HG03108 (cell line): ENCODE measurements around the gene NANOS2.
A peak's percentile ranks its signal among the peaks of the same experiment; 100 is the strongest.

Experiments used
- ATAC-seq: cut with Tn5 transposase; IDR thresholded peaks from one replicate; pipeline ENCODE4 v1.9.1; 2021; ENCODE audit warnings: moderate library complexity; ENCODE audit not compliant: unreplicated experiment

NANOS2 gene

DNA sequence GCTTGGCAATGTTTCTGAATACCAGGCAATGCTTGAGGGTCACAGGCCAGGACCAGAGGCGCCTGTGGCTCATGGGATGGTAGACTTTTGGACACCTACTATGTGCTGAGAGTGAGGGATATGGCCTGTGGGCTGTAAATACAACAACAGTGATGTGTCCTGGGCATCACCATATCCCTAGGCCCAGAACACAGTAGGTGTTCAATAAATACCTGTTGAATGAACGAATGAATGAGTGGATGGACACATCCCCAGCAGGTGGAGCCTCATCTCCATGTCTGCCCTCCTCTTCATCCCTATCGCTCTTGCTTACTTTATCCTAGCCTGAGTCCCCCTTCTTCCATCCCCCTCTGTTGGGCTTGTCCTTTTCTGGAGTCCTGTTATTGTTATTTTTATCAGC is 16.5 kb upstream of the NANOS2 start:
- ATAC-seq, result no peak

GRCh38 chr19:45929247-45929646 is 14.7 kb upstream of the NANOS2 start:
- no peak for ATAC-seq

GRCh38 chr19:45927565-45928261 is 13.1 kb upstream of the NANOS2 start:
- ATAC-seq, result peak; percentile 91

DNA sequence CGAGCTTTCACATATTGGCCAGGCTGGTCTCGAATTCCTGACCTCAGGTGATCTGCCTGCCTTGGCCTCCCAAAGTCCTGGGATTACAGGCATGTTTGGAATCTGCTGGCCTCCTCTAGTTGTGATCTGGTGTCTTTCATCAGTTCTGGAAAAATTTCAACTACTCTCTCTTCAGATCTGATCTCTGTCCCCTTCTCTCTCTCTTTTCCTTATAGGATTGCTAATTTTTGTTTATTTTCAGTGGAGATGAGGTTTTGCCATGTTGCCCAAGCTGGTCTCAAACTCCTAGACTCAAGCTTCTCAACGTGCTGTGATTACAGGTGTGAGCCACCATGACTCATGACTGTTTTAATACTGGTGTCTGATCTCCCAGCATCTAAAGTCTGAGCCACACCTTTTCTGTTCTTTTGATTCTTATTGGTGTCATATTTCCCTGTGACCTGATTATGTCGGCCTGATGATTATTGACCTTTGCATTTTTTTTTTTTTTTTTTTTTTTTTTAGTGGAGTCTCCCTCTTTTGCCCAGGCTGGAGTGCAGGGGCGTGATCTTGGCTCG is 10.4 kb upstream of the NANOS2 start:
- no peak for ATAC-seq

GRCh38 chr19:45922281-45922680 is 7.7 kb upstream of the NANOS2 start:
- no peak for ATAC-seq

- no peak for ATAC-seq
Measured at GRCh38 chr19:45920458-45920857, 5.9 kb upstream of the NANOS2 start.

GRCh38 chr19:45919678-45920077 is 5.1 kb upstream of the NANOS2 start:
- no peak for ATAC-seq

GRCh38 chr19:45918721-45919120 is 4.1 kb upstream of the NANOS2 start:
- no peak for ATAC-seq

GRCh38 chr19:45917421-45918091 is 3.0 kb upstream of the NANOS2 start:
- ATAC-seq, result no peak

GRCh38 chr19:45911291-45911690 is 3.3 kb downstream of the NANOS2 start:
- no peak for ATAC-seq

DNA sequence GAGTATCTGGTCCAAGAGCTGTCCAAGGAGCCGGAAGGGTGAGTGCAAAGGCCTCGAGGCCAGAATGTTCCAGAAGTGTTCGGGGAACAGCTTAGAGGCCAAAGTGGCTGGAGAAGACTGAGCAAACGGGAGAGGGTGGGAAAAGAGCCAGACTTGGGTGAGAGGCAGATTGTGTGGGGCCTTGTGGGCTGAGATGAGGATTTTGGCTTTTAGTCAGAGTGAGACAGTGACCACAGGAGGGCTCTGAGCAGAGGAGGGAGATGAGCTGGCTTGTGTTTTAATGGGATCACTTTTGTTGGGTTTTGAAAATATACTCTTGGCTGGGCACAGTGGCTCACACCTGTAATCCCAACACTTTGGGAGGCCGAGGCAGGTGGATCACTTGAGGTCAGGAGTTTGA is 5.6 kb downstream of the NANOS2 start:
- ATAC-seq, result no peak

GRCh38 chr19:45906221-45906620 is 8.4 kb downstream of the NANOS2 start:
- ATAC-seq, result no peak

DNA sequence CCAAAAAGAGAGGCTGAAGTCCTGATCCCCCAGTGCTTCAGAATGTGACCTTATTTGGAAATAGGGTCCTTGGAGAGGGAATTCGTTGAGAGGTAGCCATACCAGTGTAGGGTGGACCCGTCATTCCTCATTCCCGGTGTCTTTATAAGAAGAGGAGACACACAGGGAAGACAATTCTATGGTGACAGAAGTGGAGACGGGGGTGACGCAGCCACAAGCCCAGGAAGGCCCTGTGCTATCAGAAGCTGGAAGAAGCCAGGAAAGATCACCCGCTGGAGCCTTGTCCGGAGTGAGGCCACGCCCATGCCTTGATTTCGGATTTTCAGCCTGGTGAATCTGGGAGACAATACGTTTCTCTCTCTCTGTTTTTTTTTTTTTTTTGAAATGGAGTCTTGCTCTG is 9.6 kb downstream of the NANOS2 start:
- ATAC-seq, result no peak

GRCh38 chr19:45902651-45903625 is 11.6 kb downstream of the NANOS2 start:
- ATAC-seq, result peak; percentile 85

DNA sequence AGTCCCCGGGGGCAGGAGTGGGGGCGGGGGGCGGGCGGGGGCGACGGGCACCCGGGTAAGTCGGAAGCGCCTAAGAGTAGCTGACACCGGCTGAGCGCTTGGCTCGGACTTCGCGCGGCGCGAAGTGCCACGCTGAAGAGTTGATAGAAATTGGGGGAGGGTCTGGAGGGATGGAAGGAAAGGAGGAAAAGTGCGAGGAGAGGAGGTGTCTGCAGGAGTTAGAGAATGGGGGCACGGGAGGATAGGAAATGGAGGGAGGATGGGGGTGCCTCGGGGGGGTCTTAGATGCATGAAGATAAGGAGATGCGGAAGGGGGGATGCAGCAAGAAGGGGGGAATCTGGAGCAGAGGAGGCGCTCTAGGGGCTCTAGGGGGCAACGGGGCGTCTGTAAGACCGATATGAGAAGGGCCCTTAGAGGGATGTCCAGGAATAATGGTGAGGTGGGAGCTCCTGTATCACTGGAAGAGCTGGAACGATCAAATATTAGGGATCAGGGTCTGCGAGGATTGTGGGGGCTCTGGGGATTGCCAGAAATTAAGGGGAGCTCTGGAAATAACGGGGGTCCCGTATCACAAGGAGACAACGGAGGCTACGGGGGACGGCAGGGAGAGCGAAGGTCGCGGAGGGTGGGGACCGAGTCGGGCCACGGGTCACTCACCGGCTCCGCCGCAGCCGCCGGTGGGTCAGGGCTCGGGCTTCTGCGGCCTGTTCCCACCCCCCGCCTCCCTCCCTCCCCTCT is 12.5 kb downstream of the NANOS2 start, which contains the start of gene MYPOP:
Gene MYPOP, minus strand, starts transcription at position 702 of the 739 bp plus-strand sequence. CDS start 840 bp downstream, outside the sequence.
- no peak for ATAC-seq

DNA sequence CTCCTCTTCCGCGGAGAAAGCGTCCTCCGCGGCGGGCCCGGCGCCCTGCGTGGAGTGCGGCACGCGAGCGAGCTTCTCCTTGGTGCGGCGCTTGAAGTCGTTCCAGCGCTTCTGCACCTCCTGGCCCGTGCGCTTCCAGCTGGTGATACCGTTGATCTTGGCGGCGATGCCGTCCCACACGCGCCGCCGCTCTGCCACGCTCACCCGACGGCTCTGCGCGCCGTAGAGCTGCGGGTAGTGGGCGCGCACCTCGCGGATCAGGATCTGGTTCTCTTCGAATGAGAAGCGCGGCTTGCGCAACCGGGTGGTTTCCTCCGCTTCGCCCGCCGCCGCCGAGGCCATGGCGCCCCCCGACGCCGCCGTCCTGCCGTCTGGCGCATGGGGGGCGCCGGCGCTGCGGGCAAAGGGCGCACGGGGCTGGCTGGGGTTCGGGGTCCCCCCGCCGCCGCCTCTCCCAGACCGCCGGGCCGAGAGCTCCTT is 13.1 kb downstream of the NANOS2 start:
- ATAC-seq, result no peak

DNA sequence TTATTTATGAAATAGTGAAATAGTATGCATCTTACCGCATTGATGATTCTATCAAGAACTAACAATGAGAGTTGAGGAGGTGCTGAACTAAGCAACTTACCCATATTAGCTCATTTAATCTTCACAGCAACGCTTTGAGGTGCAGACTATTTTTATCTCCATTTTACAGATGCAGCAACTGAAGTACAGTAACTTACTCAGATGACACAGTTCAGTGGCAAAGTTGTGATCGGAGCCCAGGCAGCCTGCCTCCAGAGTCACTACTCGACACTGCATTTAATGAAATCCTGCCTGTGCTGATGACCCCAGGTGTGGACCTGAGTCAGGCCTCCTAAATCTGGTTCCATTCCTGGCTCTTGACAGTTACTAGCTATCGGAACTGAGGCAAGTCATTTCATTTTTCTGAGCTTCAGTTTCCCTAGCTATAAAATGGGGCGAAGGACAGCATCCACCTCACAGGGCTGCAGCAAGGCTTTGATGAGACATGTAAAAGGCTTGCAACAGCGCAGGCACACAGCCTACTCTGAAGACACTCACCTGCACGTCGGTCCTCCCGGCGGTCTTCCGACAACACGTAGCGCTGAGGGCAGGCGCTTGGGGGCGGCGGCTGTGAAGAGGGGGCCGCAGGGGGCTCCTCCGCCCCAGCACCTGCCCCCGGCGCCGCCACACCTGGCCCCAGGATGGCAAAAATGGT is 13.7 kb downstream of the NANOS2 start:
- no peak for ATAC-seq

GRCh38 chr19:45899919-45900589 is 14.5 kb downstream of the NANOS2 start:
- no peak for ATAC-seq

DNA sequence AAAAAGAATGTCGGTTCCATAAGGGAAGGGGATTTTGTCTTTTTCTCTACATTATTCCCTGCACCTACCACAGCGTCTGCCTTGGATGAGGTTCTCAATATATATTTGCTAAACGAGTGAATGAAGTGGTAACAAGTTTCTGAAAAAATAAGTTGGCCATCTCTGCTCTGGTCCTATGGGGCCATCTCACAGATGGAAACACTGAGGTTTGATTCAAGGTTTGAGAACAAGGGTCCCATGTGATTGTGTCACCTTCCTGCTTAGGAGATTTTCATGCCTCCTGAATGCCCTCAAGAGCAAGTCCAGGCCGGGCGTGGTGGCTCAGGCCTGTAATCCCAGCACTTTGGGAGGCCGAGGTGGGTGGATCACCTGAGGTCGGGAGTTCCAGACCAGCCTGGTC is 15.3 kb downstream of the NANOS2 start:
- ATAC-seq, result no peak
